Measurements from ENCODE around the gene CDH4. TPM values are rescaled to one million over a fixed set of nuclear protein-coding genes. Genes with fewer than 3 reads are reported as not detected.

CDH4 gene
- total RNA-seq, 2 donors from 2014 or later, result 0.07 to 0.94 TPM

DNA sequence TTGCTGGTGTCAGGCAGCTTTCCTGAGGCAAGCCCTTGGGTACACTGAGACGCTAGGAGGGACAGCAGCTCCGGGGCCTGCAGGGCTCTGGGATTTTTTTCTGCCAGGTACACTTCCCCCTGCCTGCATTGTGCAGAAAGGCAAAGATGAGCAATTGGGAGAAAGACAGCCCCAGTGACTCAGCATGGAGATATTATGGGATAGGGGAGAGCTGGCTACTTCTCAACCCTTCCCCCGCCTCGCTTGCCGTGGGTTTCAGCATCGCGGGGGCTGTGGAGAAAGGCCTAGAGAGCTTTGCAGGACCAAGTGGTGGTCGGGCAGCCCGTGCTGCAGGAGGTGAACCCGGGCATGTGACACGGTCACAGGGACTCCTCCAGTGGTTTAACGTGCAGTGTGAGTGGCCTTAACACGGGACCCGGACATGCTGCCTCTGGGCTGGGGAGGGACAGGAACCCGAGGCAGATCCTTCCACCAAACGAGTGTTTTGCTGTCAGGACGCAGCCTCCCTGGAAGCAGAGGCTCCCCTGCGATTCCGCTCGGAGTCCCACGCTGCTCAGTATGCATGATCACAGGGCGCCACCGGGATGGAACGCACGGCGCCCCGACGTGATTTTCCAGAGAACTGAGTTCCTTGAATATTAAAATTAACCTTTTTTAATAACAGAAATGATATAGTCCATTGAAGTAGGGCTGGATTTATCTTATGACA, 139.9 kb downstream of the CDH4 start:
- Histone ChIP-seq H3K36me3 (no peaks in the 10 kb centered on the region), H3K4me1 (no peaks in the 10 kb centered on the region), H3K9me3 (no peaks in the 10 kb centered on the region), H3K27ac (no peak overlapping the region), H3K27me3 (no peaks in the 10 kb centered on the region), H3K4me3 (no peak overlapping the region)
- DNase-seq (ENCODE audit: low spot score), result no peak
- TF ChIP-seq, protein P1, sequence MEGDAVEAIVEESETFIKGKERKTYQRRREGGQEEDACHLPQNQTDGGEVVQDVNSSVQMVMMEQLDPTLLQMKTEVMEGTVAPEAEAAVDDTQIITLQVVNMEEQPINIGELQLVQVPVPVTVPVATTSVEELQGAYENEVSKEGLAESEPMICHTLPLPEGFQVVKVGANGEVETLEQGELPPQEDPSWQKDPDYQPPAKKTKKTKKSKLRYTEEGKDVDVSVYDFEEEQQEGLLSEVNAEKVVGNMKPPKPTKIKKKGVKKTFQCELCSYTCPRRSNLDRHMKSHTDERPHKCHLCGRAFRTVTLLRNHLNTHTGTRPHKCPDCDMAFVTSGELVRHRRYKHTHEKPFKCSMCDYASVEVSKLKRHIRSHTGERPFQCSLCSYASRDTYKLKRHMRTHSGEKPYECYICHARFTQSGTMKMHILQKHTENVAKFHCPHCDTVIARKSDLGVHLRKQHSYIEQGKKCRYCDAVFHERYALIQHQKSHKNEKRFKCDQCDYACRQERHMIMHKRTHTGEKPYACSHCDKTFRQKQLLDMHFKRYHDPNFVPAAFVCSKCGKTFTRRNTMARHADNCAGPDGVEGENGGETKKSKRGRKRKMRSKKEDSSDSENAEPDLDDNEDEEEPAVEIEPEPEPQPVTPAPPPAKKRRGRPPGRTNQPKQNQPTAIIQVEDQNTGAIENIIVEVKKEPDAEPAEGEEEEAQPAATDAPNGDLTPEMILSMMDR (IDR thresholded peaks at IDR 0.05), result no peak

DNA sequence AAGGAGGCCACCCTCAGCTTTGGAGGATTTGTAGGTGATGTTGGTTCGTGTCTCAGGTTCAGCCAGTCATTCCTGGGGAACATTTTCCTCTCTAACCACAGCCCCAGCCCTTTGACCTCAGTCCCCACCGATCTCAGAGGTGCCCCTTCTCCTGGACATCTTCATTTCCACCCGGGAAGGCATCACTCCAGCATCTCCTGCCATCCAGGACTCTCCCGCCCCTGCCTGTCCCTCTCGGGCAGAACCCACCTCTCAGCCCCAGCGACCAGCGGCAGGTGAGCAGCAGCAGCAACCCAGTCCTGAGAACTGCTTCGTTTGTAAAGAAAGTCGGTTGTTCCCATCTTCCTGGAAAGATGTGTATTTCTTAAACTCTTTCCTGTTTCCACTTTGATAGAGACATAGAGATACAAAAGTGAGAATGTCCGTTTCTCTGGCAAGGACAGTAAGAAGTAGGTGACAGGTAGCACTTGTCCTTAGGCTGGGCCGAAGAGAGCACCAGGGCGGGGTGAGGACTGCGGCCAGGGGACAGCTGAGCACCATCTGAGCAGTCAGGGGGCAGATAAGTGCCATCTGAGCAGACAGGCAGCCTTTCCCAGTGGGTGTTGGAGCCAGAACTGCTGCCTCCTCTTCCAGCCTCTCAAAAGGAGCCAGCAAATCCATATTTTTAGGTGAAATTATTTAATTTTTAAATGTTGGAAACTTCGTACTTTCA, 142.2 kb downstream of the CDH4 start:
- H3K27ac ChIP-seq, result no peak overlapping the region

DNA sequence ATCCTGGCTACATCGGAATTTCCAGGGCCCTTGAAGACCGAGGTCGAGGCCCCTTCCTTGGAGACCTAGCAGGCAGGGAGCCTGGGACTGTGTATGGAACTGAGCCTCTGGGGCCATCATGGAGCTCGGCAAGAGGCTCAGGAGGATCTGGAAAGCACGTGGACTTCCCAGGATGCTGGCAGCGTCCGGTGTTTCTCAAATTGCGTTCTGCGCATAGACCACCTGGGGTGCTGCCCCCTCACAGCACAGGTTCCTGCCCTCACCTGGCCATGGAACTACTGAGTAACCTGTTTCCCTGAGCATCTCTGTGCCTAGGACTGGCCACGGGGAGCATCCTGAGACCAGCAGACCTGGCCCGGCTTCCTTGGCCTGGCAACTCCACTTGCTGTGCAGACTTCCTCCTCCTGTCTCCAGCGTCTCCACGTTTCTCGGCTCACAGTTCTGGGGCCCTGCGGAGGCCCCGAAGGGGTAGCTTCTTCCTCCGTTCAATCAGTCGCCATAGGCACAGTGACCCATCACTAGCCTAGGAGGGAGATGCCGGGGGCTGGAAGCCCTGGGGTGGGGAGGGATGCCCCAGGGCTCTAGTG, 144.3 kb downstream of the CDH4 start:
- Histone ChIP-seq H3K36me3 (no peaks in the 10 kb centered on the region), H3K27ac (no peak overlapping the region), H3K4me1 (no peaks in the 10 kb centered on the region), H3K4me3 (no peak overlapping the region), H3K9me3 (no peaks in the 10 kb centered on the region), H3K27me3 (no peaks in the 10 kb centered on the region)
- no peak for DNase-seq (ENCODE audit: low spot score)
- TF ChIP-seq, protein P1 (IDR thresholded peaks at IDR 0.05), result no peak

More for the DNA sequence above, 142.2 kb downstream of the CDH4 start:
- H3K27me3 ChIP-seq, result no peaks in the 10 kb centered on the region
- no peaks in the 10 kb centered on the region for H3K9me3 ChIP-seq
- TF ChIP-seq, protein P1 (IDR thresholded peaks at IDR 0.05), result no peak
- H3K4me3 ChIP-seq, result no peak overlapping the region
- no peak for DNase-seq (ENCODE audit: low spot score)
- no peaks in the 10 kb centered on the region for H3K4me1 ChIP-seq
- no peaks in the 10 kb centered on the region for H3K36me3 ChIP-seq

DNA sequence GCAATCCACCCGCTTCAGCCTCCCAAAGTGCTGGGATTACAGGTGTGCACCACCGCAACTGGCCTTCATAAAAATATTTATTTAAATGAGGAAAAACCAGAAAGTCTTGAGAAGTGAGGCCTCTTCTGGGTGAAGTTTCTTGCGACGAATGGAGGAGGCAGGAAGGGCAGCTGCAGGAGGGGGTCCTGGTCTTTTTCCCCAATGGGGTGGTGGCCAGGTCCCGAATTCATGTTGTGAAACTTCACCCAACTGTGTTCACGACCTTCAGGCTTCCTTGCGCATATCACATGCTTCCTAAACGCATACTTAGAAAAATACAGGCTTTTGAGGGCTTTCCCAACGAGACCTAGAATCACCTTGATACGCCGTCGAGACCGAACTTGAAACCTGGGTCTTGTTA, 145.1 kb downstream of the CDH4 start:
- Histone ChIP-seq H3K27ac (no peak overlapping the region), H3K4me3 (no peak overlapping the region), H3K4me1 (no peaks in the 10 kb centered on the region), H3K9me3 (no peaks in the 10 kb centered on the region), H3K27me3 (no peaks in the 10 kb centered on the region), H3K36me3 (no peaks in the 10 kb centered on the region)
- TF ChIP-seq, protein P1 (IDR thresholded peaks at IDR 0.05), result no peak
- no peak for DNase-seq (ENCODE audit: low spot score)

DNA sequence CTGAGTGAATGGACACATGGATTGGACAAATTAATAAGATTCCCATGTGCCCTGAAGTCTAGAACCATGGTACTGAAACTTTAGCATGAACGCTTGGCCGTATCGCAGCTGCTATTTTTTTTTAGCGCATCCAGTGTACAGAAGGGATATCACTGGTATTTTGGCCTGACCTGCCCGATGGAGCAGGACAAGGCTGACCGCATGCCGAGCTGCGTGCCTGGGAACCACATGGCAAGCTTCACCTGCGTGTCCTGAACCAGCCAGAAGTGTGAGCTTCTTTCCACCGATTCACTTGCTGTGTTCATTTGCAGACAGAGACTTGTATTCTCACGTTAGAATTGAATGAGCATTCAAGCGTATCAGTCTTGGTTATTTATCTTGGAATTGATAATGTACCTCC, 145.7 kb downstream of the CDH4 start:
- H3K4me1 ChIP-seq, result no peaks in the 10 kb centered on the region
- H3K27me3 ChIP-seq, result no peaks in the 10 kb centered on the region
- H3K4me3 ChIP-seq, result no peak overlapping the region
- no peak overlapping the region for H3K27ac ChIP-seq
- DNase-seq (ENCODE audit: low spot score), result no peak
- no peaks in the 10 kb centered on the region for H3K36me3 ChIP-seq
- no peaks in the 10 kb centered on the region for H3K9me3 ChIP-seq
- TF ChIP-seq, protein P1 (IDR thresholded peaks at IDR 0.05), result no peak
